GM23248 (cell line): ENCODE results near the gene AQR. TPM values are rescaled to one million over a fixed set of nuclear protein-coding genes. Genes with fewer than 3 reads are reported as not detected.

ENCODE experiments used
- DNase-seq: peaks from one replicate; pipeline ENCODE4 v3.0.0-alpha.2; 2015
- H2AFZ ChIP-seq: fragments of 200-600 bp; sonication (generic); 2 replicates; pipeline ENCODE4 v1.6.1; 2016; ENCODE audit warnings: antibody characterized with exemption
- H3F3A ChIP-seq: fragments of 200-600 bp; sonication (generic); 2 replicates; pipeline ENCODE4 v1.6.1; 2016; ENCODE audit warnings: mild to moderate bottlenecking, antibody characterized with exemption, mixed run types; ENCODE audit not compliant: insufficient read depth
- H3K27ac ChIP-seq: fragments of 200-600 bp; sonication (generic); 2 replicates; pipeline ENCODE4 v1.5.1; 2016; ENCODE audit warnings: mild to moderate bottlenecking
- H3K27me3 ChIP-seq: fragments of 200-600 bp; sonication (generic); replicated peaks from 2 replicates; pipeline ENCODE4 v1.6.1; 2016; ENCODE audit warnings: mild to moderate bottlenecking; ENCODE audit not compliant: insufficient read depth
- H3K36me3 ChIP-seq: fragments of 200-600 bp; sonication (generic); 2 replicates; pipeline ENCODE4 v1.6.1; 2016; ENCODE audit warnings: low read depth, mild to moderate bottlenecking
- H3K4me1 ChIP-seq: fragments of 200-600 bp; sonication (generic); 2 replicates; pipeline ENCODE4 v1.6.1; 2016; ENCODE audit warnings: mild to moderate bottlenecking; ENCODE audit not compliant: insufficient read depth
- H3K4me2 ChIP-seq: fragments of 200-600 bp; sonication (generic); one replicate; pipeline ENCODE4 v1.6.1; 2016; ENCODE audit warnings: mild to moderate bottlenecking; ENCODE audit not compliant: unreplicated experiment
- H3K4me3 ChIP-seq: fragments of 200-600 bp; sonication (generic); 2 replicates; pipeline ENCODE4 v1.5.1; 2016; ENCODE audit warnings: mild to moderate bottlenecking
- H3K79me2 ChIP-seq: fragments of 200-600 bp; sonication (generic); 2 replicates; pipeline ENCODE4 v1.6.1; 2016; ENCODE audit warnings: mild to moderate bottlenecking; ENCODE audit not compliant: insufficient read depth
- H3K9ac ChIP-seq: fragments of 200-600 bp; sonication (generic); 2 replicates; pipeline ENCODE4 v1.6.1; 2016; ENCODE audit warnings: mild to moderate bottlenecking
- H3K9me2 ChIP-seq: fragments of 200-600 bp; sonication (generic); 2 replicates; pipeline ENCODE4 v1.6.1; 2016; ENCODE audit warnings: mixed run types, mild to moderate bottlenecking, moderate library complexity; ENCODE audit not compliant: insufficient read depth
- H3K9me3 ChIP-seq: fragments of 200-600 bp; sonication (generic); one replicate; pipeline ENCODE4 v1.6.1; 2017; ENCODE audit warnings: low read depth
- H4K20me1 ChIP-seq: fragments of 200-600 bp; sonication (generic); 2 replicates; pipeline ENCODE4 v1.6.0; 2016; ENCODE audit not compliant: insufficient read depth
- EZH2 ChIP-seq: fragments of 200-600 bp; sonication (generic); IDR thresholded peaks from 2 replicates; pipeline ENCODE4 v1.6.1; 2018; ENCODE audit warnings: antibody characterized with exemption, mild to moderate bottlenecking; ENCODE audit not compliant: insufficient read depth, poor library complexity, severe bottlenecking
- EZH2phosphoT487 ChIP-seq: fragments of 200-600 bp; sonication (generic); IDR thresholded peaks from 2 replicates; pipeline ENCODE4 v1.6.1; 2018; ENCODE audit warnings: antibody characterized with exemption, moderate library complexity, mild to moderate bottlenecking, low read depth; ENCODE audit not compliant: insufficient read depth
- WGBS, 2 experiments: methylation state at CpG; one replicate each; pipeline ENCODE4 v1.1.6; 2015 to 2017; ENCODE audit warnings: low lambda C conversion rate in 2 of 2, low coverage in 1 of 2; ENCODE audit errors: missing lambda C conversion rate in 2 of 2; 5-methylcytosine and 5-hydroxymethylcytosine counted together
- in situ Hi-C: fragments of 300-500 bp; cut with MboI; formaldehyde crosslinking; loops from 2 replicates; pipeline ENCODE4 v1.15.0; 2020
- polyA plus RNA-seq: library from polyadenylated mRNA; unstranded; fragments of >200 nt; fragmentation: Nextera tagmentation; extraction: Ambion mirVana; gene quantifications from 2 replicates; pipeline ENCODE4 v1.2.1, GENCODE V29; 2016
- total RNA-seq: library from RNA; depleted of rRNA; stranded (reverse); fragments of >200 nt; shearing (Covaris generic); gene quantifications from 2 replicates; pipeline ENCODE4 v1.2.3, GENCODE V29; 2014

Gene AQR
- total and polyA plus RNA-seq, 2 experiments from 2014 or later = 14.3 to 18.2 TPM

DNA sequence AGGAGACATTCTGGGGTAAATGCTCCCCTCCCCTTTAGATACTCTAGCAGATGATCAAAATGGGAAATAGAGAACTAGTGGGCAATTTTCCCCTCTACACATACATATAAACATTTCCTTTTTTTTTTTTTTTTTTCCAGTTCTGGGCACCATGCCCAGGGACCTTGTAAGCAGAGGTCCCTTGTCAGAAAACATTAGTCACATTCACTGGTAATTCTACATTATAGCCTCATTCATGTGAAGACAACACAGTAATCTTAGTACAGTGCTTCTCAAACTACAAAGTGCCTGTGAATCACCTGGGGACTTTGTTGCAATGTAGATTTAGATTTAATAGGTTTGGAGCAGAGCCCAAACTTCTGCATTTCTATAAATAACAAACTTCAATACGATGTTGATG is 114.1 kb downstream of the AQR start:
- no peaks in the 10 kb centered on the region for H3K9me2 ChIP-seq
- WGBS, 2 experiments = 10 to 20% methylated on average over 1 of the region's 1 CpG
- H3K27me3 ChIP-seq = no peaks in the 10 kb centered on the region
- H3K9me3 ChIP-seq = no peaks in the 10 kb centered on the region
- no peaks in the 10 kb centered on the region for H4K20me1 ChIP-seq
- H3K79me2 ChIP-seq = no peaks in the 10 kb centered on the region
- no peak for TF ChIP-seq EZH2phosphoT487
- TF ChIP-seq EZH2 = no peak
- peak overlapping the region; percentile 60 for H3K4me2 ChIP-seq
- no peak overlapping the region for H2AFZ ChIP-seq
- peaks cover 28% of the 10 kb centered on the region for H3K4me1 ChIP-seq
- H3K9ac ChIP-seq = 0 out of 2 replicates have a peak overlapping the region, but pooled peaks have one; percentile 20
- in situ Hi-C loops = no loop called here
- H3K36me3 ChIP-seq = peaks cover 12% of the 10 kb centered on the region; the same call in 1 of the 2 replicates
- peak; percentile 73 for DNase-seq
- peak overlapping the region; percentile 73 for H3K27ac ChIP-seq
- H3K4me3 ChIP-seq = no peak overlapping the region
- H3F3A ChIP-seq = peaks cover 40% of the 10 kb centered on the region

DNA sequence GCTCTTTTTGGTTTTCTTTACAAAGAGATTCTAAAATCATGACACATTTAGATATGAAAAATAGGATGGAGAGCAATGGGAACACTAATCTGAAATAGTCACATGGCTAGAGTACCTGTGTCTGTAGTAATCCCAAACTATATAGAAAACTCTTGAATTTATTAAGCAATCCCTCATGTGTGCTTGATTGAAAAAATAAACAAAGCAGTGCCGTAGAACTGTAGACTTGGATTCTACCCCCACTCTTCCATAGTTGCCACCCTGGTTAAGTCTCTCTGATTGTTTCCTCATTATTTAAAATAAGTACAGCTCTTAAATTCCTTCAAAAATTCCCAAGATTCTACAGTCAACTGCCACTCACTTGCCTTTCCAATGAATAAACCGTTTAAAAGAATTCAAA is 115.3 kb downstream of the AQR start:
- Histone ChIP-seq H3K27me3 (no peaks in the 10 kb centered on the region), H2AFZ (no peak overlapping the region), H3K9me3 (no peaks in the 10 kb centered on the region), H3K27ac (no peak overlapping the region), H3K4me1 (peaks cover 28% of the 10 kb centered on the region), H3F3A (peaks cover 40% of the 10 kb centered on the region), H3K36me3 (no peaks in the 10 kb centered on the region; the same call in 1 of the 2 replicates), H3K79me2 (no peaks in the 10 kb centered on the region), H3K4me2 (no peak overlapping the region), H3K9ac (no peak overlapping the region), H3K9me2 (no peaks in the 10 kb centered on the region), H4K20me1 (no peaks in the 10 kb centered on the region), H3K4me3 (no peak overlapping the region)
- in situ Hi-C loops = no loop called here
- TF ChIP-seq EZH2phosphoT487 (no peak), EZH2 (no peak)
- no peak for DNase-seq
- WGBS, 2 experiments = 89 to 97% methylated on average over 2 of the region's 2 CpGs

DNA sequence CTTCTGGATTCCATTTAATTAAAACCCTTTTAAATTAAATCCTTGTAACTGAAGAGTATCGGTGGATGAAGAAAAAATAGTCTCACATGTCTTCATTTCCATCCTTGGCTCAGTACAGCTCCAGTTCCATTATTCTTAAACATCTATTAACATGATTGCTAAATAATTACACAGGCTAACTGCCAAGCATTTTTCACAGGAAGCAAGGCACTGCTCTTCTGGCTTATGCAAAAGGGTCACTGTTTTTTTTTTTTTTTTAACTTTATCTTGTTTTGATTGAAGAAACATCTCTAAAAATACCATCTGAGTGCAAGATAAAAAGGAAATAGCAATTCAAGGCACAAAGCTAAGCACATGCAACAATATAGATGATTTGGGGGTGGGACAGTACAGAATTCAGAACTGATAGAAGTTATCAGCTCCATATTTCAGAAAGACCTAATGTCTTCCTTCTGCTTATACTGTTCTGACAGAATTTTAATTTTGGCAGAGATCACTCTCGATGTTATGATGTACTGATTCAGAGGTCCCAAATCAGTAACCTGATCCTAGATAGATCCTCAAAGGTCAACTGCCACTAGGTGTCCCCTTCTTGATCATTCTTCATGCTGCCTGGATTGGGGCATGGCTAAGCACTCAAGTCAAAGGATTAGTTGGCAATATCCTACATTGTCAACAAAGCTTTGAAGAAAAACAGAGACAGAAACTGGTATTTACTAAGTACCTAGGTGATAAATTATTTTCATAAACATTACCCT is 116.4 kb downstream of the AQR start:
- Histone ChIP-seq H3K4me3 (no peak overlapping the region), H3K4me1 (peaks cover 28% of the 10 kb centered on the region), H3K9me3 (no peaks in the 10 kb centered on the region), H3K9ac (no peak overlapping the region), H2AFZ (no peak overlapping the region), H3K27me3 (no peaks in the 10 kb centered on the region), H3K36me3 (no peaks in the 10 kb centered on the region; the same call in 1 of the 2 replicates), H3K79me2 (no peaks in the 10 kb centered on the region), H3K4me2 (no peak overlapping the region), H3K27ac (no peak overlapping the region), H3K9me2 (no peaks in the 10 kb centered on the region), H4K20me1 (no peaks in the 10 kb centered on the region), H3F3A (peaks cover 40% of the 10 kb centered on the region)
- in situ Hi-C loops = no loop called here
- WGBS, 2 experiments = 6 to 27% methylated on average over 2 of the region's 2 CpGs
- TF ChIP-seq EZH2 (no peak), EZH2phosphoT487 (no peak)
- peak; percentile 32 for DNase-seq

DNA sequence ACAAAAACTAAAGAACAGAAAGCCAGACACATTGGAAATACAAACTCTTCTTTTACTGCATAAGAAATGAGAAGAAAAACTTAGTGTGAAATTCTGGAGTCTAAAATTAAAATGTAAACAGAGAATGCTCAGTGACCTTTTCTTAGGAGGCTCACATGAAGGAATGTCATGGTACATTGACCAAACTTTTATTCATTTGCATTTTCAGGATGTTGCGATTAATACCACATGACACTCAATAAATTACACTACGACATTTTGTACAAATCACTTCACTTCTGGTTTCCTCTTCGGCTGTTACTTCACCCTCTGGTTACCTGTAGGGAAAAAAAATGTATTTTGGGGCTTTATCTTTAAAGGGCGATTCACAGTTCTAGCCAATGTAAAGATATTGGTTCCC is 117.8 kb downstream of the AQR start:
- in situ Hi-C loops = no loop called here
- H3K27ac ChIP-seq = no peak overlapping the region
- H2AFZ ChIP-seq = no peak overlapping the region
- H3K36me3 ChIP-seq = no peaks in the 10 kb centered on the region
- TF ChIP-seq EZH2phosphoT487 = no peak
- no peak for TF ChIP-seq EZH2
- H3K9me2 ChIP-seq = no peaks in the 10 kb centered on the region
- H3K4me2 ChIP-seq = no peak overlapping the region
- no peak overlapping the region for H3K4me3 ChIP-seq
- no peaks in the 10 kb centered on the region for H3K27me3 ChIP-seq
- H4K20me1 ChIP-seq = no peaks in the 10 kb centered on the region
- H3K79me2 ChIP-seq = no peaks in the 10 kb centered on the region
- DNase-seq = no peak
- no peak overlapping the region for H3K9ac ChIP-seq
- H3K4me1 ChIP-seq = peaks cover 28% of the 10 kb centered on the region
- no peaks in the 10 kb centered on the region for H3K9me3 ChIP-seq
- 83 to 85% methylated on average over 4 of the region's 4 CpGs for WGBS, 2 experiments
- H3F3A ChIP-seq = peaks cover 33% of the 10 kb centered on the region
